IgD-negative memory B cell (primary cell): ENCODE results near the gene SLC51B. TPM values are rescaled to one million over a fixed set of nuclear protein-coding genes. Genes with fewer than 3 reads are reported as not detected.

Source experiments
- H3K27ac Mint-ChIP-seq, 3 donors: one replicate each; pipeline ENCODE4 v1.8.0; 2020 to 2022; ENCODE audit warnings: mild to moderate bottlenecking in 3 of 3, mixed read lengths in 3 of 3, moderate library complexity in 1 of 3
- H3K27me3 Mint-ChIP-seq: one replicate; pipeline ENCODE4 v1.8.0; 2021; ENCODE audit warnings: mixed read lengths
- H3K36me3 Mint-ChIP-seq: one replicate; pipeline ENCODE4 v1.8.0; 2020; ENCODE audit warnings: mild to moderate bottlenecking, mixed read lengths
- H3K4me1 Mint-ChIP-seq, 3 donors: one replicate each; pipeline ENCODE4 v1.8.0; 2020 to 2022; ENCODE audit warnings: mixed read lengths in 3 of 3, mild to moderate bottlenecking in 1 of 3
- H3K4me3 Mint-ChIP-seq, 4 donors: one replicate each; pipeline ENCODE4 v1.8.0; 2020 to 2022; ENCODE audit warnings: mild to moderate bottlenecking in 4 of 4, mixed read lengths in 4 of 4, moderate library complexity in 3 of 4
- H3K9me3 Mint-ChIP-seq, 3 donors: one replicate each; pipeline ENCODE4 v1.8.0; 2020 to 2021; ENCODE audit warnings: mixed read lengths in 3 of 3, mild to moderate bottlenecking in 1 of 3
- polyA plus RNA-seq: library from polyadenylated mRNA; unstranded; fragments of 300-500 nt; fragmentation: Illumina TruSeq; gene quantifications from one replicate; pipeline ENCODE4 v1.2.3, GENCODE V29; 2021

SLC51B gene
- polyA plus RNA-seq, 1 donor from 2014 or later, result not detected

GRCh38 chr15:65102912-65103311 is 57.7 kb downstream of the SLC51B start:
- no peak overlapping the region for H3K27ac Mint-ChIP-seq
- peak overlapping the region in 1 of 4 donors; percentile 22 for H3K4me3 Mint-ChIP-seq
- H3K27me3 Mint-ChIP-seq, result no peaks in the 10 kb centered on the region
- H3K9me3 Mint-ChIP-seq, result no peaks in the 10 kb centered on the region
- peaks cover 0 to 3% (median 0%) of the 10 kb centered on the region in 3 donors for H3K4me1 Mint-ChIP-seq
- peaks cover 8% of the 10 kb centered on the region for H3K36me3 Mint-ChIP-seq

Other genes starting within 250 kb of the SLC51B start
- gene PIF1, start 219.7 kb upstream of the SLC51B start, polyA plus RNA-seq, result 2.4 TPM
- gene PLEKHO2, start 203.5 kb upstream of the SLC51B start, polyA plus RNA-seq, result 45.1 TPM
- 3.4 TPM for gene ANKDD1A, start 133.5 kb upstream of the SLC51B start, polyA plus RNA-seq
- 137 TPM for gene SPG21, start 55.5 kb upstream of the SLC51B start, polyA plus RNA-seq
- 15.8 TPM for gene MTFMT, start 15.7 kb upstream of the SLC51B start, polyA plus RNA-seq
- gene RASL12, start 22.6 kb downstream of the SLC51B start, polyA plus RNA-seq, result not detected
- gene KBTBD13, start 31.4 kb downstream of the SLC51B start, polyA plus RNA-seq, result not detected
- 0.26 TPM for gene UBAP1L, start 69.8 kb downstream of the SLC51B start, polyA plus RNA-seq
- gene PDCD7, start 88.4 kb downstream of the SLC51B start, polyA plus RNA-seq, result 13.4 TPM
- gene CLPX, start 140.0 kb downstream of the SLC51B start, polyA plus RNA-seq, result 31.4 TPM
- gene CILP, start 166.1 kb downstream of the SLC51B start, polyA plus RNA-seq, result not detected
- 23.5 TPM for gene PARP16, start 241.5 kb downstream of the SLC51B start, polyA plus RNA-seq